Kidney epithelial cell (primary cell): Measurements from ENCODE around the gene RUNX2. TPM values are rescaled to one million over a fixed set of nuclear protein-coding genes. Genes with fewer than 3 reads are reported as not detected.

ENCODE experiments used
- DNase-seq: peaks from one replicate; pipeline ENCODE4 v3.0.0-alpha.2; 2010; ENCODE audit warnings: low read depth
- H3K27me3 ChIP-seq: 2 replicates; pipeline ENCODE4 v1.6.0; 2011; ENCODE audit warnings: low read length; ENCODE audit not compliant: control insufficient read depth, insufficient read depth
- H3K36me3 ChIP-seq: 2 replicates; pipeline ENCODE4 v1.5.1; 2011; ENCODE audit warnings: low read length; ENCODE audit not compliant: control insufficient read depth, insufficient read depth
- H3K4me3 ChIP-seq: 2 replicates; pipeline ENCODE4 v1.5.1; 2011; ENCODE audit warnings: low read depth, mild to moderate bottlenecking, control low read depth, low read length
- total RNA-seq: library from RNA; depleted of rRNA; stranded (reverse); fragments of >200 nt; gene quantifications from 2 replicates; pipeline ENCODE4 v1.2.3, GENCODE V29; 2015
- TF ChIP-seq, protein P1 (sequence below): IDR thresholded peaks from 2 replicates; pipeline ENCODE4 v1.5.1; 2011; ENCODE audit warnings: mild to moderate bottlenecking, moderate library complexity, low read length, control low read depth, inconsistent platforms; ENCODE audit not compliant: insufficient read depth, poor library complexity, severe bottlenecking

Gene RUNX2
- total RNA-seq, 1 donor from 2014 or later: 9.2 TPM

DNA sequence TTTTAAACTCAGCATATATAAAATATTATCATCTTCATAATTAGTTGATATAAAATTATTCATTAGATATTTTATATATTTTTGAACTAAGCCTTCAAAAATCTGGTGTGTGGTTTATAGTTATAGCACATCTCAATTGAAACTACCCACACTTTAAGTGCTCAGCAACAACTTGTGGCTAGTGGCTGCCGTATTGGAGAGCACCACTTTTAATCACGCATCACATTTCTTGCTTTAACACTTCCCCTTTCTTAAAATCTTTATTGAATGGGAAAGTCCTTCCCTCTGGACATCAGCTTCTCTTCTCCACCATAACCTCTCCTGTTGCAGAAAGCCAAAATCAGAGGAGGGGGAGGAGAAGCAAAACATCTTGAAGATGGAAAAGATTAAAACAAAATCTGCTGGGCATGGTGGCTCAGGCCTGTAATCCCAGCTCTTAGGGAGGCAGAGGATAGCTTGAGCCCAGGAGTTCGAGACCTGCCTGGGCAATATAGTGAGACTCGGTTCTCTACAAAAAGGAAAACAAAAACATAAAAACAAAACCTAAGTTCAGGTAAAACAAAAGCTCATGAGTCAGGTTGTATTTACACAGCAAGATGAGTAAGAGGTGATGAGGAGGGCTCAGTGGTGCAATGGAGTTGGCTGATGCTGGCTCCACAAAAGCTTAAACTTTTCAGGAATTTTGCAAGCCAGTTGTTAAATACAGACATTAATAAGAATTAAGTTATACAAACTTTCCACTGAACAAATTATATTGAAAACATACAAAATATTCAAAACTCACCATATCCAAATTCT, 286.6 kb downstream of the RUNX2 start:
- Histone ChIP-seq H3K36me3 (no peaks in the 10 kb centered on the region), H3K4me3 (no peak overlapping the region), H3K27me3 (no peaks in the 10 kb centered on the region)
- TF ChIP-seq, protein P1, sequence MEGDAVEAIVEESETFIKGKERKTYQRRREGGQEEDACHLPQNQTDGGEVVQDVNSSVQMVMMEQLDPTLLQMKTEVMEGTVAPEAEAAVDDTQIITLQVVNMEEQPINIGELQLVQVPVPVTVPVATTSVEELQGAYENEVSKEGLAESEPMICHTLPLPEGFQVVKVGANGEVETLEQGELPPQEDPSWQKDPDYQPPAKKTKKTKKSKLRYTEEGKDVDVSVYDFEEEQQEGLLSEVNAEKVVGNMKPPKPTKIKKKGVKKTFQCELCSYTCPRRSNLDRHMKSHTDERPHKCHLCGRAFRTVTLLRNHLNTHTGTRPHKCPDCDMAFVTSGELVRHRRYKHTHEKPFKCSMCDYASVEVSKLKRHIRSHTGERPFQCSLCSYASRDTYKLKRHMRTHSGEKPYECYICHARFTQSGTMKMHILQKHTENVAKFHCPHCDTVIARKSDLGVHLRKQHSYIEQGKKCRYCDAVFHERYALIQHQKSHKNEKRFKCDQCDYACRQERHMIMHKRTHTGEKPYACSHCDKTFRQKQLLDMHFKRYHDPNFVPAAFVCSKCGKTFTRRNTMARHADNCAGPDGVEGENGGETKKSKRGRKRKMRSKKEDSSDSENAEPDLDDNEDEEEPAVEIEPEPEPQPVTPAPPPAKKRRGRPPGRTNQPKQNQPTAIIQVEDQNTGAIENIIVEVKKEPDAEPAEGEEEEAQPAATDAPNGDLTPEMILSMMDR: no peak
- DNase-seq: no peak

DNA sequence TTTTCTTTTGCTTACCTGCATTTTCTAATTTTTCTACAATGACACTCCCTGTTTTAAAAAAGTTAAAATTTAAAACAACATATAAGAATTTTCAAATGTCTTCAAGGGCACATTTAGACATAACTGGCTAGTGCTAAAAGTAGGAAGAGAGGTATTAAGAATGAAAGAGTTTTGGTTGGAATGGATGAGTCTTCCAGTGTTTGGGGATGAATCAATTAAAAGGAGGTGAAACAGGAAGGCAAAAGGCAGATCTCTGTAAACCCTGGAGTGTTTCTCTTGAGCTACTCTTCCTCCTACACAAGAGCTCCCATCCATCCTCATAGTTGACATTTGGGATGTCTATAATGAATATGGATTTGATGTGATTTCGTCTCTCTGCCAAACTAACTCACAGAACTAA, 288.1 kb downstream of the RUNX2 start:
- Histone ChIP-seq H3K4me3 (no peak overlapping the region), H3K27me3 (no peaks in the 10 kb centered on the region), H3K36me3 (no peaks in the 10 kb centered on the region)
- TF ChIP-seq, protein P1: no peak
- no peak for DNase-seq

DNA sequence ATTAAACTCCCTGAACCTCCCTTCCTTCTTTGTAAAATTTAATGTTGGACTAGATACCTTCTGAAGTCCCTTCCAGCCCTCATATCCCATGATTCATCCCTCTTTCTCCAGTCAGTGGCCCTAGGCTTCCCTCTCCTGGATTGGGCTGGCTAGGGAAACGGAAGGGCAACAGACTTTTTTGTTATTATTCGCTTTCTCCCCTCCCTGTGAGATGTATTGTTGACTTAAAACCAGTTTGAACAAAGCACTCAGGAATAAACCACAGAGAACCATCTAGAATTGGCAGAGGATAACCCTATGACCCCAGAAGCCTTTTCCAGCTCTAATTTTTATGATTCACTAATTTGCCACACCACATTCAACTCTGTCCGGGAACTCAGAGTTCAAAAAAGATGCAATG, 289.3 kb downstream of the RUNX2 start:
- no peaks in the 10 kb centered on the region for H3K36me3 ChIP-seq
- no peak overlapping the region for H3K4me3 ChIP-seq
- no peak for DNase-seq
- H3K27me3 ChIP-seq: no peaks in the 10 kb centered on the region
- TF ChIP-seq, protein P1: no peak

DNA sequence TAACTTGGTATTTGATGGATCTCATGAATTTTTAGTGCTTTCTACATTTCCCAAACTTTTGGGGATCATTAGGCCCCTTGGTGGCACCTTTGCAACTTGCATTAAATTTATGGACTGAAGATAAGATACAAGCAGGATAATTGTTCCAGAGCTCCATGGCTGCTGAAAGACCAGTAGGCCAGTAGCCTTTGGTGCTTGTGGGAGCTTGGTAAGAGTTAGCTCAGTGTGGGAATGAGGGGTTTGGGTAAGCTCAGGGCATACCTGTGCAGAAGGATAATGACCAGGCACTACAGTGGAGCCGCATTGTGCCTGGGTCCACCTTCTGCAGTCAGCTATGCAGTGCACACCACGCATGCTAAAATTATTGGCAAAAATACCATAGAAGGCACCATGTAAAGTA, 290.1 kb downstream of the RUNX2 start:
- Histone ChIP-seq H3K36me3 (no peaks in the 10 kb centered on the region), H3K27me3 (no peaks in the 10 kb centered on the region), H3K4me3 (no peak overlapping the region)
- DNase-seq: no peak
- TF ChIP-seq, protein P1: no peak

DNA sequence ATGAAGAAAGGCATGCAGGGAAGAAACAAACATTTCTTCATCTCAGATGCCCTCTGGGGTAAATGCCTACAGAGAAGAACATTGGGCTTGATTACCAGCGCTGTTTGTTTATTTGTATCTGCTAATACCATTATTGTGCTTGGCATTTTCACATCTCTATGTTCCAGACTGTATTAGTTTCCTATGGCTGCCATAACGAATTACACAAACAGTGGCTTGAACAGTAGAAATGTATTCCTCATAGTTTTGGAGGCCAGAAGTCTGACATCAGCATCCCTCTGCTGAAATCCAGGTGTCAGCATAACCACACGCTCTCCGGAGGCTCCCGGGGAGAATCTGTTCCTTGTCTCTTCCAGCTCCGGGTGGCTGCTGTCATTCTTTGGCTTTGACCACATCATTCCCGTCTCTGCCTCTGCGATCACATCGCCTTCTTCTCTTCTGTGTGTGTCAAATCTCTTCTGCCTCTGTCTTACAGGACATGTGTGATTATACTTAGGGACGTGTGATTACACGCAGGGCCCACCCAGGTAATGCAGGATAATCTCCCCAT, 291.2 kb downstream of the RUNX2 start:
- Histone ChIP-seq H3K27me3 (no peaks in the 10 kb centered on the region), H3K4me3 (no peak overlapping the region), H3K36me3 (no peaks in the 10 kb centered on the region)
- no peak for DNase-seq
- TF ChIP-seq, protein P1: no peak
